ENCODE results near the gene ARL1.

DNA sequence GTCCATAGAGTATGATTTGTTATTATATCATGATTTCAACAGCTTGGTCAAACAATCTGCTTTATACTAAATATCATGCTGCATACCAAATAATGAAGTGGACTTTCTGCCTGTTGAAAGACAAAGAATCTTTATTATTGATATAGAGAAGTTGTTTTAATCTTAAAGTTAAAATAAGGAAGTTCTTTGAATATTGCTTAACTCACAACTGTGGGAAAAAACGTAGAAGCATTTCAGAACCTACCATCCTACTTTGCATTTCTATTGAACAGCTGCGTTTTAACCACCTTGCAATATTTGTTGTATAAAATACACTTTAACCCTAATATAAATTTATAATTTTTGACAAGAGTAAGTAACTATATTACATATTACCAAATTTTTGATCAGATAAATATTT, 22.9 kb upstream of the ARL1 start:
- TF ChIP-seq, protein P1, sequence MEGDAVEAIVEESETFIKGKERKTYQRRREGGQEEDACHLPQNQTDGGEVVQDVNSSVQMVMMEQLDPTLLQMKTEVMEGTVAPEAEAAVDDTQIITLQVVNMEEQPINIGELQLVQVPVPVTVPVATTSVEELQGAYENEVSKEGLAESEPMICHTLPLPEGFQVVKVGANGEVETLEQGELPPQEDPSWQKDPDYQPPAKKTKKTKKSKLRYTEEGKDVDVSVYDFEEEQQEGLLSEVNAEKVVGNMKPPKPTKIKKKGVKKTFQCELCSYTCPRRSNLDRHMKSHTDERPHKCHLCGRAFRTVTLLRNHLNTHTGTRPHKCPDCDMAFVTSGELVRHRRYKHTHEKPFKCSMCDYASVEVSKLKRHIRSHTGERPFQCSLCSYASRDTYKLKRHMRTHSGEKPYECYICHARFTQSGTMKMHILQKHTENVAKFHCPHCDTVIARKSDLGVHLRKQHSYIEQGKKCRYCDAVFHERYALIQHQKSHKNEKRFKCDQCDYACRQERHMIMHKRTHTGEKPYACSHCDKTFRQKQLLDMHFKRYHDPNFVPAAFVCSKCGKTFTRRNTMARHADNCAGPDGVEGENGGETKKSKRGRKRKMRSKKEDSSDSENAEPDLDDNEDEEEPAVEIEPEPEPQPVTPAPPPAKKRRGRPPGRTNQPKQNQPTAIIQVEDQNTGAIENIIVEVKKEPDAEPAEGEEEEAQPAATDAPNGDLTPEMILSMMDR (IDR thresholded peaks at IDR 0.05), result no peak
- no peak for TF ChIP-seq POLR2A (IDR thresholded peaks at IDR 0.05)

All from esophagus squamous epithelium (tissue), 4 donors.